ENCODE measurements around the gene PBRM1. TPM values are rescaled to one million over a fixed set of nuclear protein-coding genes. Genes with fewer than 3 reads are reported as not detected.

Gene PBRM1
- total RNA-seq, 4 donors from 2014 or later = 22.5 to 152 (median 56.6) TPM

- no peak overlapping the region for H3K27ac ChIP-seq
- no peaks in the 10 kb centered on the region for H3K4me1 ChIP-seq
- H3K4me3 ChIP-seq = no peak overlapping the region
- TF ChIP-seq POLR2A (IDR thresholded peaks at IDR 0.05) = no peak
- DNase-seq = no peak
- intact Hi-C loops (cut with DNase I; ENCODE audit: low total_unique reads) = no loop called here
- H3K27me3 ChIP-seq = no peaks in the 10 kb centered on the region
- H3K9me3 ChIP-seq = no peaks in the 10 kb centered on the region
- no peaks in the 10 kb centered on the region for H3K36me3 ChIP-seq
Observed at GRCh38 chr3:52695798-52696671, 10.3 kb upstream of the PBRM1 start.

- H3K4me1 ChIP-seq = no peaks in the 10 kb centered on the region
- no peaks in the 10 kb centered on the region for H3K36me3 ChIP-seq
- H3K4me3 ChIP-seq = no peak overlapping the region
- intact Hi-C loops (cut with DNase I; ENCODE audit: low total_unique reads) = no loop called here
- no peaks in the 10 kb centered on the region for H3K9me3 ChIP-seq
- TF ChIP-seq CTCF (IDR thresholded peaks at IDR 0.05) (no peak), POLR2A (IDR thresholded peaks at IDR 0.05) (no peak)
- no peak for DNase-seq
- no peak overlapping the region for H3K27ac ChIP-seq
- no peaks in the 10 kb centered on the region for H3K27me3 ChIP-seq
Observed at GRCh38 chr3:52694528-52695189, 8.9 kb upstream of the PBRM1 start.

GRCh38 chr3:52693071-52693470, 7.4 kb upstream of the PBRM1 start:
- H3K36me3 ChIP-seq = no peaks in the 10 kb centered on the region
- H3K9me3 ChIP-seq = no peaks in the 10 kb centered on the region

GRCh38 chr3:52690560-52690959, 4.8 kb upstream of the PBRM1 start:
- H3K36me3 ChIP-seq = no peaks in the 10 kb centered on the region
- no peaks in the 10 kb centered on the region for H3K4me1 ChIP-seq
- intact Hi-C loops (cut with DNase I; ENCODE audit: low total_unique reads) = no loop called here
- H3K9me3 ChIP-seq = no peaks in the 10 kb centered on the region
- DNase-seq = no peak
- no peaks in the 10 kb centered on the region for H3K27me3 ChIP-seq
- no peak for TF ChIP-seq POLR2A (IDR thresholded peaks at IDR 0.05)
- no peak for TF ChIP-seq CTCF (IDR thresholded peaks at IDR 0.05)
- H3K27ac ChIP-seq = no peak overlapping the region
- H3K4me3 ChIP-seq = no peak overlapping the region

More at GRCh38 chr3:52693071-52693470, 7.4 kb upstream of the PBRM1 start:
- intact Hi-C loops (cut with DNase I; ENCODE audit: low total_unique reads) = no loop called here
- Histone ChIP-seq H3K4me3 (no peak overlapping the region), H3K27ac (no peak overlapping the region), H3K4me1 (no peaks in the 10 kb centered on the region), H3K27me3 (no peaks in the 10 kb centered on the region)
- no peak for TF ChIP-seq POLR2A (IDR thresholded peaks at IDR 0.05)
- no peak for TF ChIP-seq CTCF (IDR thresholded peaks at IDR 0.05)
- DNase-seq = no peak

- DNase-seq = no peak
- Histone ChIP-seq H3K9me3 (no peaks in the 10 kb centered on the region), H3K27ac (no peak overlapping the region), H3K4me3 (no peak overlapping the region), H3K4me1 (no peaks in the 10 kb centered on the region), H3K36me3 (no peaks in the 10 kb centered on the region), H3K27me3 (no peaks in the 10 kb centered on the region)
- TF ChIP-seq CTCF (IDR thresholded peaks at IDR 0.05) (no peak), POLR2A (IDR thresholded peaks at IDR 0.05) (no peak)
- intact Hi-C loops (cut with DNase I; ENCODE audit: low total_unique reads) = no loop called here
Observed at GRCh38 chr3:52689151-52689550, 3.4 kb upstream of the PBRM1 start.
